NB4 (cell line): Measurements from ENCODE around the gene GPR89B.

Experiments used
- CTCF ChIP-seq: IDR thresholded peaks from one replicate; pipeline ENCODE4 v1.5.1; 2012; ENCODE audit warnings: low read depth, low read length
- POLR2A ChIP-seq: IDR thresholded peaks from 2 replicates; pipeline ENCODE4 v1.6.1; 2011; ENCODE audit warnings: mild to moderate bottlenecking; ENCODE audit not compliant: insufficient read length; ENCODE audit errors: extremely low read depth

- TF ChIP-seq CTCF (no peak), POLR2A (no peak)
Observed at GRCh38 chr1:147912553-147912952, 15.7 kb upstream of the GPR89B start.
